GM21390 (cell line): ENCODE data around the gene SMARCA1.

Source experiments
- ATAC-seq: cut with Tn5 transposase; IDR thresholded peaks from one replicate; pipeline ENCODE4 v1.9.1; 2021; ENCODE audit not compliant: unreplicated experiment

Gene SMARCA1

DNA sequence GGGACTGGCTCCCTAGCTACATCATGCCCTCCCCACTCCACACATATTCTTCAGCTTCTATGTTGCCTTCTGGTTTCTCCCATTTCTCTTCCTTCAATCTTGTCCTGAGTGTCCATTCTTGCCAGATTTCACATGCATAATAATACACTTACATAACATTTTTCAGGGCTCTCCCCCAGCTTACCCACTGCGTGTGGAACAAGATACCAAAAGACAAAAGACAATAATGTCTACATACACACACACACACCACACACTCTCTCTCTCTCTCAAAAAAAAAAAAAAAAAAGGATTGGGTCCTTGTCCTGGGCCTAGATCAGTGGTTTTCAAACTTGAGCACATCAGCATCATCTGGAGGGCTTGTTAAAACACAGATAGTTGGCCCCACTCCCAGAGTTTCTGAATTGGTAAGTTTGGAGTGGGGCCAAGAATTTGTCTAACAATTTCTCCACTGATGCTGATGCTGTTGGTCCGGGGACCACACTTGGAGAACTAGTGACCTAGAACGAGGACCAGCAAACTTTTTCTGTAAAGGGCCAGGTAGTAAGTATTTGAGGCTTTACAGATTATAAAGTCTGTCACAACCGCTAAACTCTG lies 6.5 kb upstream of the SMARCA1 start:
- no peak for ATAC-seq

DNA sequence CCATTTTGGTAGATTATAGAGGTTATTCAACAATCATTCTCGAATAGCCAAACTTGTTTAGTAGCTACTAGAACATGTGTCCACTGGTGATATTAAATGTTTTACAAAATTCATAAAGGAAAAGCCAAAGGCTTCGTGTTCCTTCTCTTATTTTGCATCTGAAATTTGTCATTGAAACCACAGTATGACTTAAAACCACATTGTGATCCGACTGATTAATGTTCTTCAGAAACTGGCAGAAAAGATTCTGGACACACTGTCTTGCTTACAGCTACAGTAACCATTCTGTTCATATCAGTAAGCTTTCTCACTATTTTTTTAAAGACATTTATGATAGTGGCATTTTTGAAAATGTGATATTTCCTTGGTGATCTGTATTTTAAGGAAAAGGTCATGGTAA lies 2.6 kb upstream of the SMARCA1 start:
- ATAC-seq, result no peak

- no peak for ATAC-seq
These were observed 1.9 kb upstream of the SMARCA1 start for GRCh38 chrX:129525162-129525561.

GRCh38 chrX:129524250-129524850 lies 1.1 kb upstream of the SMARCA1 start:
- ATAC-seq, result no peak

- no peak for ATAC-seq
These were observed 859 bp downstream of the SMARCA1 start for GRCh38 chrX:129522184-129523078.

DNA sequence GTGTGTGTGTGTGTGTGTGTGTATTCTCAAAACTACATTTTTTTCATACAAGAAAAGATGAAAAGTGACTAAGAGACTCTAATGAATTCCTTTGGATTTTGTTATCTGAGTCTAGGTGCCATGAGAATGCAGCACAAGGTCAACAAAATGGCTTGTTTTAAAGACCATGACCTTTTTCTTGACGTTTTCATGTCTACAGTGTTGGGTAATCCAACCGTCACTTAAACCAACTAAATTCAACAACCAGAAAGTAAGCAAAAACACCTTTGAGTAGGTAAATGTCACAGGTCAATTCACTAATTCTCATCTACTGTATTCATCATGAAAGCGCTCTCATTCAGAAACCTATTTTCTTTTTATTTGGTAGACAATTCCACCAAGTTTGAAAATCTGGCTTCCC lies 3.1 kb downstream of the SMARCA1 start:
- no peak for ATAC-seq

DNA sequence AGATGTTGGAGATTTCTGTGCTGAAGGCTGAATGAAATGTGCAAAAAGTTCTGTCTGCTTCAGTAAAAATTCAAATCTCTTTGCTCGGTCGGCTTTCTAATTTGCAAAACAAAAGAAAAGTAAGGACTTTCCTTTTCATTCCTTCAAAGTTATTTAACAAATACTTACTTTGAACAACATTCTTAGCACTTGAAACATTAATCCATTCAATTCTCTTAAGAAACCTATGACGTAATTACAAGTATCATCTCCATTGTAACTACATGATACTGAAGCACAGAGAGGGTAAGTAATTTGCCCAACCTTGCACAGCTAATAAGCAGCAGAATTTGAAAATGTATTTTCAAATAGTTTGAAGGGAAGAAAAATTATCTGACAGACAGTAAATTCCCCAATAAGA lies 6.9 kb downstream of the SMARCA1 start:
- no peak for ATAC-seq

DNA sequence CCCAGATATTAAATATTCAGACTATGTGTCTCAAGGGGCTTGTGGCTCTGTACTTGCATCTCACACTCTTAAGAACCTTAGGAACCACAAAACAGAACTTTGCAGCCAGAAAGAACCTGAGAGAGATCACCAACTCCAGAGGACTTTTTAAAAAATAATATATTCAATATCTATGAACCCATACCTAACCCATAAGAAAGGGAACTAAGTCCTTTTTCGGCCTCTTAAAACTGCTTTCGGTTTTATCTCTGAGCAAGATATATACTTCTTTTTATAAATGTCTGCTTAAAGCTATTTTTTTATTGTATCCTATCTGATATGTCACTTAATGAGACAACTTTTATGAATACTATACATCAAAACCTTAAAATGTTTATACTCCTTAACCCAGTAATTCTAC lies 10.9 kb downstream of the SMARCA1 start:
- ATAC-seq, result no peak

- no peak for ATAC-seq
These were observed 11.6 kb downstream of the SMARCA1 start for GRCh38 chrX:129511689-129512088.

- no peak for ATAC-seq
These were observed 13.0 kb downstream of the SMARCA1 start for GRCh38 chrX:129510331-129510730.

GRCh38 chrX:129497146-129497843 lies 26.0 kb downstream of the SMARCA1 start:
- no peak for ATAC-seq

- no peak for ATAC-seq
These were observed 26.7 kb downstream of the SMARCA1 start for GRCh38 chrX:129496625-129497024.

- ATAC-seq, result no peak
These were observed 27.4 kb downstream of the SMARCA1 start for GRCh38 chrX:129495900-129496299.

- ATAC-seq, result no peak
These were observed 28.4 kb downstream of the SMARCA1 start for GRCh38 chrX:129494887-129495286.

DNA sequence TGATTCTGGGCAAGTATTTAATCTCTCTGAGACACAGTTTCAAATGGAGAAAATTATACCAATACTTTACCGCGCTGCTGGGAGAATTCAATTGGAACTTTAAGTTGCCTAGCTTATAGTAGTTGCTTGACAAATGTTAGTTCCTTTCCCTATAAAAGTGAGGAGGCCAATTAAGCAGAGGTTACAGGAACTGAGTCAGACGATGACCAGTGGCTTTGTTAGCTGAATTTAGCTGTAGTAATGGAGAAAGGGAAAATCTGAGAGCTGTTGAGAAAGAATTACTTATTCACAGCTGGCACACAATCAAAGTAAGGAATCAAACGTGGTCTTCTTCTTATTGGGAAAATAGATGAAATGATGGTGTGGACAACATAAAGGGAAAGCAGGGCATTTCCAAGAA lies 29.6 kb downstream of the SMARCA1 start:
- no peak for ATAC-seq

GRCh38 chrX:129490330-129490729 lies 33.0 kb downstream of the SMARCA1 start:
- no peak for ATAC-seq

DNA sequence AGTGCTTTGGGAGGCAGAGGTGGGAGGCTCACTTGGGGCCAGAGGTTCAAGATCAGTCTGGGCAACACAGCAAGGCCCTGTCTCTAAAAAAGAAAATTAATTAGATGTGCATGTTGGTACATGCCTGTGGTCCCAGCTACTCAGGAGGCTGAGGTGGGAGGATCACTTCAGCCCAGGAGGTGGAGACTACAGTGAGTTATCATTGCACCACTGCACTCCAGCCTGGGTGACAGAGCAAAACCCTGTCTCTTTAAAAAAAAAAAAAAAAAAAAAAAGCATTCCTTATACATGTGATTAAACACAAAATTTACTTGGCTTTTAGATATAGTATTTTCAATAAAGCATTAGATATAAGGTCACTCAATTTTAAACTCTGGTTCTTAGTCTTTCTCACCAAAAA lies 34.9 kb downstream of the SMARCA1 start:
- ATAC-seq, result no peak

DNA sequence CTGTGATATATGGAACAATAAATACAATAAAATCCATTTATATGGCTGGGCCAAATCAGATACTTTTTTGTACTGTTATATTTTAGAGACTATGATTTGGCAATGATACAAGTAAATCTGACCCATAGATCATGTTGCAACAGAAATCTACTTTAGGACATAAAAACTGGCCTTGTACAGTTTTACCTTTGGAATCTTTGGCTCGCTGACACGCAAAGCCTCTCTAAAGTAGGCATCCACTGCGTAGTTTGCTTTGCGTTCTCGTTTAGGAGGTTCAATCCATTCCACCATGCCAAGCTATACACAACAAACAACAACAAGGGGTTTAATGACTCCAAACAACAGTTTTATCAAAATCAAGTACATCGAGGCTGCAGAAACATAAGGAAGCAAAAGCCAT lies 42.4 kb downstream of the SMARCA1 start:
- ATAC-seq, result no peak

DNA sequence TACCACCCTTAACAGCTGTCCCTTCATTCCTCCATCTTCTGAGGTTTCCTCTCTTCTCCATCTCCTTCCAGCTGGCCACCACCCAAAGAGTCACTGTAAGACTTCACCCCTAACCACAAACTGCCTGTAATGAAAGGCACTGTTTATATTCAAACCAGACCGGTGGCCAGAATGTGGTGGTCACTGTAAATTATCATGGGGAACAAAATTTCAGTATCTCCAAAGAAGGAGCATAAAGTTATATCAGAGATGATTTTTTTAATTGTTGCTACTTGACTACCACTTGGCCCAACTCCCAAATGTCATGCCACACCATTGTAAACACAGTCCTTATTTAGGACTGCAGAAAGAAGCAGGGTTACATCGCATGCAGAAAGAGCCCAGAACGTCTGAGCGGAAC lies 44.8 kb downstream of the SMARCA1 start:
- no peak for ATAC-seq

GRCh38 chrX:129472116-129472515 lies 51.2 kb downstream of the SMARCA1 start:
- no peak for ATAC-seq

- no peak for ATAC-seq
These were observed 60.6 kb downstream of the SMARCA1 start for GRCh38 chrX:129462707-129463106.
